Ovary (tissue), 9 donors: ENCODE results near the gene SLC26A1. TPM values are rescaled to one million over a fixed set of nuclear protein-coding genes. Genes with fewer than 3 reads are reported as not detected.

Experiments used
- DNase-seq, 5 donors: peaks; one replicate each; pipeline ENCODE4 v3.0.0-alpha.2; 2019 to 2020
- H3K27ac ChIP-seq, 2 donors: fragments of 200-600 bp; one replicate each; pipeline versions ENCODE4 v1.5.1 to v1.8.0; 2019 to 2022
- H3K27me3 ChIP-seq: fragments of 200-600 bp; one replicate; pipeline ENCODE4 v1.8.0; 2022
- H3K36me3 ChIP-seq: fragments of 200-600 bp; sonication (generic); one replicate; pipeline ENCODE4 v1.5.1; 2019
- H3K4me1 ChIP-seq: one replicate; pipeline ENCODE4 v1.8.1; 2013; ENCODE audit warnings: mild to moderate bottlenecking, moderate library complexity; ENCODE audit not compliant: insufficient read depth
- H3K4me3 ChIP-seq: fragments of 200-600 bp; sonication (generic); one replicate; pipeline ENCODE4 v1.5.1; 2017
- H3K9me3 ChIP-seq, 2 donors: fragments of 200-600 bp in 1 of 2; sonication (generic) in 1 of 2; one replicate each; pipeline versions ENCODE4 v1.5.1 to v1.8.1; 2013 to 2019; ENCODE audit warnings: mild to moderate bottlenecking in 1 of 2, moderate library complexity in 1 of 2
- CTCF ChIP-seq, 3 donors: fragments of 450-650 bp in 2 of 3; fragments of 200-600 bp in 1 of 3; IDR thresholded peaks; one replicate each; pipeline versions ENCODE4 v1.5.1 to v1.8.0; 2016 to 2022; ENCODE audit warnings: antibody characterized with exemption in 3 of 3, mild to moderate bottlenecking in 1 of 3
- EP300 ChIP-seq: sonication (generic); formaldehyde crosslinking; IDR thresholded peaks from one replicate; pipeline ENCODE4 v1.6.1; 2017; ENCODE audit warnings: antibody characterized with exemption
- POLR2A ChIP-seq: fragments of 450-650 bp; IDR thresholded peaks from one replicate; pipeline ENCODE4 v1.6.1; 2017; ENCODE audit warnings: antibody characterized with exemption, mild to moderate bottlenecking, moderate library complexity
- WGBS, 3 donors: extraction: QIAGEN DNeasy Blood & Tissue Kit in 1 of 3; methylation state at CpG; one replicate each; pipeline versions ENCODE4 v1.1.5 to v1.1.7; 2013 to 2017; 5-methylcytosine and 5-hydroxymethylcytosine counted together
- intact Hi-C, 4 donors: fragments of 100-400 bp; cut with DNase I; formaldehyde crosslinking; loops; one replicate each; pipeline versions ENCODE4 v1.11.0 to v1.15.1; 2022 to 2023
- polyA plus RNA-seq, 2 donors: library from polyadenylated mRNA; stranded (reverse); fragments of 200-250 nt in 1 of 2; fragments of 350-450 nt in 1 of 2; fragmentation: Illumina TruSeq in 1 of 2; extraction: RNeasy Lipid Tissue Mini Kit (QIAGEN cat#74804) in 1 of 2; gene quantifications; one replicate each; pipeline ENCODE4 v1.2.3, GENCODE V29; 2013 to 2014
- total RNA-seq, 7 donors: library from RNA; depleted of rRNA in 2 of 7; stranded (reverse); fragments of >200 nt in 2 of 7; fragmentation: NEBNext Ultra II Directional in 3 of 7; extraction: Animal tissue kit (Norgen Biotek cat#: 25700) in 3 of 7; gene quantifications; one replicate each; pipeline versions ENCODE4 v1.1.0 to v1.2.4, GENCODE V29; 2016 to 2023
- donor health status: DM: no; HTN: no; CAD: no; lungs with moderate emphysema.
- donor health status: DM: no; HTN: no; CAD: no.
- donor health status: Bipolar disorder and iron deficiency.
- donor health status: DM: yes; HTN: yes; CAD: no.
- donor health status: DM: no; HTN: no; CAD: no.
- donor health status: DM: yes; HTN: yes; CAD: no.

SLC26A1 gene
- total and polyA plus RNA-seq, 9 donors: 0.10 to 1.1 (median 0.25) TPM; not detected in 1

DNA sequence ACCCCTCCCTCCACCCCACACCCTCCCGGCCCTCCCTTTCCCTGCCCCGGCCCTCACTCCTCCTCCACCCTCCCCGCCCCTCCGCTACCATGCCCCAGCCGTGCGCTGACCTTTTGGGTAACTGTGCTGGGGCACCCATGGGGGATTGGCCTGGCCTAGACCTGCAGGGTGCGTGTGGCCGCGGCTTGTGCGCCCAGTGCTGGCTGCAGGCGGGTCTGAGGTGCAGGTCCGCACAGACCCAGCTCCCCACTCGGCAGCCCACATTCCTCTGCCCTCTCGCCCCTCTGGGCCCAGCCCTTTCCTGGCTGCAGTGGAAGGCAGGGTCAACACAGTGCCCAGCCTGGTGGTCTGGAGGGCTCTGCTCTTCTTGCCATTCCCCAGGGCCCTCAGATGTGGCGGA, 42.9 kb upstream of the SLC26A1 start:
- TF ChIP-seq EP300: no peak
- TF ChIP-seq CTCF (IDR thresholded peaks at IDR 0.05): no peak
- no peak for TF ChIP-seq POLR2A
- Histone ChIP-seq H3K4me3 (no peak overlapping the region), H3K36me3 (no peaks in the 10 kb centered on the region), H3K27me3 (no peaks in the 10 kb centered on the region), H3K9me3 (no peaks in the 10 kb centered on the region), H3K27ac (peak overlapping the region in 1 of 2 donors; percentile 12), H3K4me1 (peaks cover 27% of the 10 kb centered on the region)
- no peak for DNase-seq
- 90 to 94% (median 92%) methylated on average over 15 of the region's 15 CpGs for WGBS, 3 donors
- intact Hi-C loops: no loop called here

- peaks cover 26% of the 10 kb centered on the region for H3K4me1 ChIP-seq
- no peak overlapping the region for H3K4me3 ChIP-seq
- no peak for DNase-seq
- no peak overlapping the region for H3K27ac ChIP-seq
- H3K36me3 ChIP-seq: no peaks in the 10 kb centered on the region
- no peak for TF ChIP-seq CTCF (IDR thresholded peaks at IDR 0.05)
- 88 to 95% (median 88%) methylated on average over 22 to 26 of the region's 26 CpGs for WGBS, 3 donors
- H3K9me3 ChIP-seq: no peaks in the 10 kb centered on the region
- H3K27me3 ChIP-seq: no peaks in the 10 kb centered on the region
- intact Hi-C loops: no loop called here
Measured at GRCh38 chr4:1035510-1035909, 42.3 kb upstream of the SLC26A1 start.

DNA sequence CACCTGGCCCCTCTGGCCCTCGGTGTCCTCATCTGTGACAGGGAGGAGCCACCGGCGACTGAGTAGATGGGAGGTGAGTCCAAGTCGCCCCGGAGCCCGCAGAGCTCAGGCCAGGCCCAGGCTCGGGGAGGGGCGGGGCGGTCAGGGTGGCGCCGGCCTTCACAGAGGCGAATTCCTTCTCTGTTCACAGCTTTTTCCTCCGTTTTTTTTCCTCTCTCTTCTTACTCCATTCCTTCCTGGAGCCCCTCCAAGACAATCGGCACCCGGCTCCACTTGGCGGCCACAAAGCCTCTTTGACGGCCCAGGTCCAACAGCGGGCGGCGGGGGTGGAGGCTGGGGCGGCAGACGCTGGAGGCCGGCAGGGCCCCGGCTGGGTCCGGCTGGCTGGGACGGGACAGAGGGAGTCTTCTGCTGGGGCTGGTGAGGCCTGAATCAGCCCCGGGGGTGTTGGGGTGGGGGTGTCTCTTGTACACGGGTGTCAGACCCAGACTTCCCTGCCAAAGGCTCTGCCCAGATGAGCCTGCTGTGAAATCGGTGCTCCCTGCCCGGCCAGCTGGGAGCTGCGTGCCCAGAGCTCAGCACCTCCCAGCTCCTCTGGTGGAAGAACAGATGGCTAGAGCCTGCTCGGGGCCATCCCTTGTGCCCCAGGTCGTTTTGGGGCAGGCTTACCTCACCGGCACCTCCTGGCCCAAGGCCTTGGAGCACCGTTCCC, 40.8 kb upstream of the SLC26A1 start:
- WGBS, 3 donors: 3 to 15% (median 8%) methylated on average over 33 to 35 of the region's 35 CpGs
- Histone ChIP-seq H3K27me3 (no peaks in the 10 kb centered on the region), H3K4me3 (peak overlapping the region; percentile 16), H3K4me1 (peaks cover 23% of the 10 kb centered on the region), H3K36me3 (no peaks in the 10 kb centered on the region), H3K9me3 (no peaks in the 10 kb centered on the region), H3K27ac (peak overlapping the region in 1 of 2 donors; percentile 68)
- intact Hi-C loops: no loop called here
- DNase-seq: peak; percentile 80 to 87 (median 81)
- TF ChIP-seq CTCF (IDR thresholded peaks at IDR 0.05) (no peak), EP300 (no peak), POLR2A (no peak)

DNA sequence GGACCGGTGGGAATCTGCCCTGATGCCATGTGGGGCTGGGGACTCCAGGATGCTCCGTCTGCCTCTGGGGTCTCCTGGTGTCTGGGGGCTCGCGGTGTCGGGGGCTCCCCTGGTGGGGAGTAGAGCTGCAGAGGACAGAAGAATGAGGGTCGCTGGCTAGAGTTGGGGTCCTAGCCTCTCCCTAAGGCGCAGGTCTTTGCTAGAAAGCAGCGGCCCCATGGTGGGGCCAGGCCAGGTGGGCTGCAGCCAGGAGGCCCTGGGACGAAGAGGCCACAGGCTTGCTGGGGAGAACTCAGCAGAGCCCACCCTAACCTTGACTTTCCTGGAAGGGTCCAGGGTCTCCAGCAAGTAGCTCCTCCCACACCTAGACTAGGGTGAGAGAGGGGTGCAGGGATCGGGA, 39.7 kb upstream of the SLC26A1 start:
- Histone ChIP-seq H3K9me3 (no peaks in the 10 kb centered on the region), H3K36me3 (no peaks in the 10 kb centered on the region), H3K27me3 (no peaks in the 10 kb centered on the region), H3K4me3 (no peak overlapping the region), H3K4me1 (peaks cover 22% of the 10 kb centered on the region), H3K27ac (no peak overlapping the region)
- no peak for DNase-seq
- intact Hi-C loops: no loop called here
- TF ChIP-seq EP300: no peak
- TF ChIP-seq CTCF (IDR thresholded peaks at IDR 0.05): no peak
- TF ChIP-seq POLR2A: no peak
- WGBS, 3 donors: 72 to 84% (median 79%) methylated on average over 10 of the region's 10 CpGs
